Epithelial cell of proximal tubule (primary cell): ENCODE results near the gene MAGT1. TPM values are rescaled to one million over a fixed set of nuclear protein-coding genes. Genes with fewer than 3 reads are reported as not detected.

Experiments
- DNase-seq: peaks from one replicate; pipeline ENCODE4 v3.0.0-alpha.2; 2011; ENCODE audit warnings: low read depth
- H3K4me3 ChIP-seq: 2 replicates; pipeline ENCODE4 v1.5.1; 2011; ENCODE audit warnings: low read depth, mild to moderate bottlenecking, low read length
- CTCF ChIP-seq: conservative IDR thresholded peaks from 2 replicates; pipeline ENCODE4 v1.5.1; 2012; ENCODE audit warnings: low read depth, mild to moderate bottlenecking, low read length
- total RNA-seq: library from RNA; depleted of rRNA; stranded (reverse); fragments of >200 nt; gene quantifications from 2 replicates; pipeline ENCODE4 v1.2.3, GENCODE V29; 2015

Gene MAGT1
- total RNA-seq, 1 donor from 2014 or later = 61.6 TPM

GRCh38 chrX:77820091-77820727, 75.0 kb downstream of the MAGT1 start:
- no peak overlapping the region for H3K4me3 ChIP-seq

GRCh38 chrX:77814210-77814609, 81.0 kb downstream of the MAGT1 start:
- no peak for DNase-seq
- no peak for TF ChIP-seq CTCF
- H3K4me3 ChIP-seq = no peak overlapping the region

More at GRCh38 chrX:77820091-77820727, 75.0 kb downstream of the MAGT1 start:
- no peak for TF ChIP-seq CTCF
- no peak for DNase-seq

GRCh38 chrX:77802201-77802600, 93.0 kb downstream of the MAGT1 start:
- no peak for TF ChIP-seq CTCF
- no peak overlapping the region for H3K4me3 ChIP-seq
- DNase-seq = no peak

GRCh38 chrX:77795124-77795523, 100.1 kb downstream of the MAGT1 start:
- no peak overlapping the region for H3K4me3 ChIP-seq
- no peak for DNase-seq
- no peak for TF ChIP-seq CTCF

GRCh38 chrX:77793946-77794345, 101.3 kb downstream of the MAGT1 start:
- no peak for DNase-seq
- no peak overlapping the region for H3K4me3 ChIP-seq
- no peak for TF ChIP-seq CTCF

- no peak for TF ChIP-seq CTCF
- no peak for DNase-seq
- H3K4me3 ChIP-seq = peak overlapping the region; percentile 31
Measured at GRCh38 chrX:77788050-77788449, 107.2 kb downstream of the MAGT1 start.

GRCh38 chrX:77786365-77786680, 108.9 kb downstream of the MAGT1 start:
- peak overlapping the region; percentile 72 for H3K4me3 ChIP-seq
- TF ChIP-seq CTCF = no peak

More at GRCh38 chrX:77786365-77786680, 108.9 kb downstream of the MAGT1 start:
- no peak for DNase-seq
